Measurements from ENCODE around the gene USP25.
A peak's percentile ranks its signal among the peaks of the same experiment; 100 is the strongest.

USP25 gene

DNA sequence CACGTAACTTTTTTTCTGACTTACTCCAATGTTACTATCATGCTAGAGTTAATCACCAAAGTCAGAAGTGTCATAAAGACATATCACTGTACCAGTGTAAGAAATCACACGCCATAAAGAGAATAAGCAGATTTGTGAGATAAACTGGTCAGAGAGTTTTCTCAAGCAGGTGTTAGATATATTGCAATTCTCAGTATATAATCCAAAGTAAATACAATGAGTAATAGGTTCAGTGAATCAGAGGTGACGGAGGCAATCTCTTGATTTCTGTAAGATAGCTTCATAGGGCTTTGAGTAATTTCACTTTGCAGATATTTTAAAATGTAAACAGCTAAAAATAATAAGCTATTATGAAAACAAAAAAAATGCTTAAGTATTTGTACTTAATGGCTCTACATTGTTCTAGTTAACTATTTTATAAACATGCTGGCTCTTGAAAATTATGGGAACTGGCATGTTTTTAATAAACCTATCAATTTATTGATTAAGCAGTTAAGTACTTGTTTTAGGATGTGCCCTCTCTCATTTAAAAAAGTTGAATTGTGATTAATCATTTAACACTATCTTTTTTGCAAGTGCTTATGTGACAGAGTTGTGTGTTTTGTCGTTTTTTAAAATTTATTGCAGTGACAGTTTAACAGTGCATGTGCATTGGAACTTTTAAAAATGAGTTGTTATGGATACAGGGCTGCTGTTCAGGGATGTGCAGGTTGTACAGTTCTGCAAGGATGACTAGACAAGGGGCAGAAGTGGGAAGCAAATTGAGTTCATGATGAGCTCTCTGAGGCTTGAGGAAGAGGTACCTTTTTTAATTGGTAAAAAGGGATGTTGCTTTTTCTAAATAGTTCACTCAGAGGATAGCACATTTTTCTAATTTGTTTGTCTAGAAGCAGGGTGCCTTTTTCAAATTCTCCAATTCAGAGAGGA lies 119.1 kb downstream of the USP25 start:
- ChIA-PET POLR2A (ENCODE audit: low non-redundant PET) (no interaction called here), CTCF (interaction anchor here (0.7 kb wide), 1 partner anchor 108 kb away, joined by 3 read pairs; no protein-coding TSS in a partner anchor)
- TF ChIP-seq, protein P1, sequence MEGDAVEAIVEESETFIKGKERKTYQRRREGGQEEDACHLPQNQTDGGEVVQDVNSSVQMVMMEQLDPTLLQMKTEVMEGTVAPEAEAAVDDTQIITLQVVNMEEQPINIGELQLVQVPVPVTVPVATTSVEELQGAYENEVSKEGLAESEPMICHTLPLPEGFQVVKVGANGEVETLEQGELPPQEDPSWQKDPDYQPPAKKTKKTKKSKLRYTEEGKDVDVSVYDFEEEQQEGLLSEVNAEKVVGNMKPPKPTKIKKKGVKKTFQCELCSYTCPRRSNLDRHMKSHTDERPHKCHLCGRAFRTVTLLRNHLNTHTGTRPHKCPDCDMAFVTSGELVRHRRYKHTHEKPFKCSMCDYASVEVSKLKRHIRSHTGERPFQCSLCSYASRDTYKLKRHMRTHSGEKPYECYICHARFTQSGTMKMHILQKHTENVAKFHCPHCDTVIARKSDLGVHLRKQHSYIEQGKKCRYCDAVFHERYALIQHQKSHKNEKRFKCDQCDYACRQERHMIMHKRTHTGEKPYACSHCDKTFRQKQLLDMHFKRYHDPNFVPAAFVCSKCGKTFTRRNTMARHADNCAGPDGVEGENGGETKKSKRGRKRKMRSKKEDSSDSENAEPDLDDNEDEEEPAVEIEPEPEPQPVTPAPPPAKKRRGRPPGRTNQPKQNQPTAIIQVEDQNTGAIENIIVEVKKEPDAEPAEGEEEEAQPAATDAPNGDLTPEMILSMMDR (conservative IDR thresholded peaks at IDR 0.05; ENCODE audit: low read depth): no peak
- DNase-seq (ENCODE audit: low spot score): peak; percentile 65
- no peak overlapping the region for H3K27ac ChIP-seq

DNA sequence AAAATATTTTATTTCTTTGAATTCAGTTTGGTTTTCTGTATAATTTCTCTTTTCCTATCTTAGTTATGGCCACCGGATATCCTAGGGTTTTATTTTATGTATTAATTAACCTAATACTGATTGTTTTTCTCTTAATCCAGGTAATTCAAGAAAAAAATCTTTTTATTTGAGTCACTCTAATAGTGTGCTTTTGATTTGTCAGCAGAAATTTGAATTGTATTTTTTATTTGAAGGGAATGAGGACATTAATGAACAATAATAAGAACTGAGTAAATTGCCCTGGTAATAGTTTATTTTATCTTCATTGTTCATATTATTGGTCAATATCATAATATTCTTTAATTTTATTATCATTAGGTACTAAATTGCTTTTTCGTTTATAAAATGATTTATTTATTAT lies 120.1 kb downstream of the USP25 start:
- ChIA-PET POLR2A (ENCODE audit: low non-redundant PET) (no interaction called here), CTCF (no interaction called here)
- no peak for DNase-seq (ENCODE audit: low spot score)
- TF ChIP-seq, protein P1 (conservative IDR thresholded peaks at IDR 0.05; ENCODE audit: low read depth): no peak
- no peak overlapping the region for H3K27ac ChIP-seq

DNA sequence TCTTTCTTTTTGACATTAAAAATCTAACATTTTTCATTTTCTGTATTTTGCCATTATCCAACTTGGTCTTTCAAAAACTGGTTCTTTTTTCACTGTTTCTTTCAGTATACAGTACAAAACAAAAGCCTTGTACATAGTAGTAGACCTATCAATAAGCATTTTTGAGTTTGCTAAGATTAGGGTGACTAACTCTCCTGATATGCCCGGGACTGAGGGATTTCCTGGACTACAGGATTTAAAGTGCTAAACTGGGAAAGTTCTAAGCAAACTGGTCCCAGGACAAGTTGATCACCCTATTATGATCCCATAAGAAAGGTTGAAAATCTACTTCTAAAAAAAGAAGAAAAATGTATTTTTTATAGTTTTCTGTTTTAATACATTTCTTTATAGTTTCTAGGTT lies 120.9 kb downstream of the USP25 start:
- POLR2A ChIA-PET (ENCODE audit: low non-redundant PET): no interaction called here
- CTCF ChIA-PET: no interaction called here
- no peak overlapping the region for H3K27ac ChIP-seq
- TF ChIP-seq, protein P1 (conservative IDR thresholded peaks at IDR 0.05; ENCODE audit: low read depth): no peak
- peak; percentile 31 for DNase-seq (ENCODE audit: low spot score)

DNA sequence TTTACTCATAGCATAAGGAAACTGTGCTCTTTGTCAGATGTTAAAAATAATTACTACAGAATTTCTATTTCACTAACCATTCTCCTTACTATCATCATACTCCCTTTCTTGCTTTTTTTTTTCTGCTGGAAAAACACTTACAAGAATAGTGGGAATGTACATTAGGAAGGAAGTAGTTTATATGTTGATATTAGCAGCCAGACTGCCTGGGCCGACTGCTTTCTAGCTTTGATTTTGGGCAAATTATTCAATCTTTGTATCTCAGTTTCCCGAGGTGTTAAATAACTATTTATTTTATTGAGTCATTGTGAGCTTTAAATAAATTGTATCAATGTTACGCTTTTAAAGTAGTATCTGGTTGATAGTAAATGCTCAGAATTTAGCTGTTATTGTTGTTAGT lies 122.4 kb downstream of the USP25 start:
- ChIA-PET CTCF (interaction anchor here (0.6 kb wide), 1 partner anchor 1281 kb away, joined by 4 read pairs; no protein-coding TSS in a partner anchor), POLR2A (ENCODE audit: low non-redundant PET) (no interaction called here)
- TF ChIP-seq, protein P1 (conservative IDR thresholded peaks at IDR 0.05; ENCODE audit: low read depth): no peak
- no peak overlapping the region for H3K27ac ChIP-seq
- no peak for DNase-seq (ENCODE audit: low spot score)

DNA sequence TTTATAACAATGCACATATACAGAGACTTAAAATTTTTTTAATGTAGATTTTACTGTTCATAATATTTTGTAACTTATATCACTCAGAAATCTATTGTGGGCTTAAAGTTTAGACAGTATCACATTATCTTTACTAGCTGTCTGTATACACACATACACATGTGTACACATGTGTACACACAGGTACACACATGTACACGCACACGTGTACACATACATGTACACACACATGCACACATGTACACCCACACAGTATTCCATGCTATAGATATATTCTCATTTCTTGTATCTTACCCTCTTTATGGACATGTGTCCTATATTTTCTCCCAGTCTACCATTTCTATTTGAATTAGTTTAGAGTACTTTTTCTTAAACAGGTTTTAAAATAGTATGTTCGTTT lies 123.3 kb downstream of the USP25 start:
- no peak for DNase-seq (ENCODE audit: low spot score)
- no peak overlapping the region for H3K27ac ChIP-seq
- TF ChIP-seq, protein P1 (conservative IDR thresholded peaks at IDR 0.05; ENCODE audit: low read depth): no peak
- ChIA-PET POLR2A (ENCODE audit: low non-redundant PET) (no interaction called here), CTCF (no interaction called here)

DNA sequence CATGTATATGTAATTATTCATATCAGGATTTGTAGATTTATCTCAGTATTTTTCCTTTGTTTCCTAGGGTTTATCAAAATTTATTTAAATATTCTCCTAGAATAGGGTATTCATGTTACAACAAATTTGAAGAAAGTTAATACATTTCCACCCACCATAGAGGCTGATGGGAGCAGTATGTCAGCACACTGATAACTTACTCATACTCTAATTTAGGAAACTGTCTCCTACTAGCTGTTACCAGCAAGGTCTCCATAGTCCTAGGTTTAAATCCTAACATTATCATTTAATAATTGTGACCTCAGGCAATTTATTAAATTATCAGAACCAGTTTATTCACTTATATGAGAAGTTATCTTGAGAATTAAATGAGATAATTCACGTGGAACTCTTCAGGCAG lies 127.0 kb downstream of the USP25 start:
- no peak for DNase-seq (ENCODE audit: low spot score)
- no peak overlapping the region for H3K27ac ChIP-seq
- CTCF ChIA-PET: interaction anchor here (0.6 kb wide), 1 partner anchor 424 kb away, joined by 3 read pairs; no protein-coding TSS in a partner anchor
- POLR2A ChIA-PET (ENCODE audit: low non-redundant PET): no interaction called here
- TF ChIP-seq, protein P1 (conservative IDR thresholded peaks at IDR 0.05; ENCODE audit: low read depth): no peak

Data from RWPE1 (cell line).